HL-60 (cell line): Measurements from ENCODE around the gene ADAMTS20.

Experiments used
- DNase-seq, 2 experiments: peaks; one replicate each; pipeline ENCODE4 v3.0.0-alpha.2; 2010 to 2020; ENCODE audit warnings: low read depth in 1 of 2, low spot score in 1 of 2
- H3K27ac ChIP-seq: fragments of 250-450 bp; sonication (Bioruptor Pico); replicated peaks from 2 replicates; pipeline ENCODE4 v1.5.1; 2020; ENCODE audit warnings: mild to moderate bottlenecking, moderate library complexity
- H3K27me3 ChIP-seq: fragments of 250-450 bp; sonication (Bioruptor Pico); 2 replicates; pipeline ENCODE4 v1.5.1; 2021; ENCODE audit warnings: mild to moderate bottlenecking, moderate library complexity; ENCODE audit not compliant: insufficient read depth, poor library complexity, severe bottlenecking
- H3K4me3 ChIP-seq: replicated peaks from 2 replicates; pipeline ENCODE4 v1.5.1; 2011; ENCODE audit warnings: mild to moderate bottlenecking, control low read depth, low read length; ENCODE audit not compliant: insufficient read depth
- CTCF ChIP-seq: IDR thresholded peaks from one replicate; pipeline ENCODE4 v1.5.1; 2011; ENCODE audit warnings: low read length, control low read depth, inconsistent platforms; ENCODE audit not compliant: insufficient read depth
- GABPA ChIP-seq: IDR thresholded peaks from 2 replicates; pipeline ENCODE4 v1.6.1; 2012; ENCODE audit warnings: low read depth
- POLR2AphosphoS5 ChIP-seq: IDR thresholded peaks from 2 replicates; pipeline ENCODE4 v1.6.1; 2012; ENCODE audit warnings: low read depth
- REST ChIP-seq: IDR thresholded peaks from 2 replicates; pipeline ENCODE4 v1.6.1; 2012; ENCODE audit warnings: low read depth; ENCODE audit not compliant: insufficient replicate concordance
- SPI1 ChIP-seq: IDR thresholded peaks from 2 replicates; pipeline ENCODE4 v1.6.1; 2012; ENCODE audit warnings: low read depth, mild to moderate bottlenecking, borderline replicate concordance

Gene ADAMTS20

DNA sequence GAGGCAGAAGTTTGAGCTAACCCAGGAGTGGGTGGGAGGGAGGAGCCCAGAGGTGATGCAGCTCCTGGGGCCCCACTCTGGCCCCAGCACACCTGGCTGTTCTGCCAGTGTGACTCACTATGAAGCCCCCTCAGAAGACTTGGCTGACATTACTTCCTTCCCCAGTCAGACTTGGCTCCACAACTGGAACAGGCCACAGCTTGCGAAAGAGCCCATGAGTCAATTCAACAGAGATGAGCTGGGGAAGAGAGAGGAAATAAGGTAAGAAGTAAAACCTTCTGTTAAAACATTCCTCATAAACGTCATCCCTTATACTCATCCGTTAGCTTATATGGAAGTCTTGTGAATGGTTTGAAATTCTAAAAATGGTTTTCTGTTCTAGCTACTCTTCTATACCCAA, 245.9 kb downstream of the ADAMTS20 start:
- DNase-seq: peak; percentile 81 to 87
- H3K27me3 ChIP-seq: no peaks in the 10 kb centered on the region
- TF ChIP-seq REST (no peak), SPI1 (peak; percentile 36; the same call in 1 of the 2 replicates)
- H3K27ac ChIP-seq: peak overlapping the region; percentile 56
- no peak overlapping the region for H3K4me3 ChIP-seq

DNA sequence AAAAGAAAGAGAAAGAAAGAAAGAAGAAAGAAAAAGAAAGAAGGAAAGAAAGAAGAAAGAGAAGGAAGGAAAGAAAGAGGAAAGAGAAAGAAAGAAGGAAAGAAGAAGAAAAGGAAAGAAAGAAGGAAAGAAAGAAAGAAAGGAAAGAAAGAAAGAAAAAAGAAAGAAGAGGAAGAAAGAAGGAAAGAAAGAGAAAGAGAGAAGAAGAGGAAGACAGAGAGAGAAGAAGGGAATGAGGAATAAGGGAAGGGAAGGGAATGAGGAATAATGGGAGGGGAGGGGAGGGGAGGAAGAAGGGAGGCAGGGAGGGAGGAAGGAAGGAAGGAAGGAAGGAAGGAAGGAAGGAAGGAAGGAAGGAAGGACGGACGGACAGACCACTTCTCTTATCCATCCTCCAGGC, 246.9 kb downstream of the ADAMTS20 start:
- H3K27me3 ChIP-seq: no peaks in the 10 kb centered on the region
- DNase-seq: no peak
- H3K27ac ChIP-seq: no peak overlapping the region
- no peak overlapping the region for H3K4me3 ChIP-seq
- TF ChIP-seq GABPA: no peak
- no peak for TF ChIP-seq REST
- TF ChIP-seq POLR2AphosphoS5: no peak
- no peak for TF ChIP-seq CTCF
- TF ChIP-seq SPI1: no peak
